HL-60 (cell line): ENCODE data around the gene HECA.

Experiments used
- DNase-seq, 2 experiments: peaks; one replicate each; pipeline ENCODE4 v3.0.0-alpha.2; 2010 to 2020; ENCODE audit warnings: low read depth in 1 of 2, low spot score in 1 of 2
- H3K27ac ChIP-seq: fragments of 250-450 bp; sonication (Bioruptor Pico); replicated peaks from 2 replicates; pipeline ENCODE4 v1.5.1; 2020; ENCODE audit warnings: mild to moderate bottlenecking, moderate library complexity
- H3K27me3 ChIP-seq: fragments of 250-450 bp; sonication (Bioruptor Pico); 2 replicates; pipeline ENCODE4 v1.5.1; 2021; ENCODE audit warnings: mild to moderate bottlenecking, moderate library complexity; ENCODE audit not compliant: insufficient read depth, poor library complexity, severe bottlenecking
- H3K4me3 ChIP-seq: replicated peaks from 2 replicates; pipeline ENCODE4 v1.5.1; 2011; ENCODE audit warnings: mild to moderate bottlenecking, control low read depth, low read length; ENCODE audit not compliant: insufficient read depth
- GABPA ChIP-seq: IDR thresholded peaks from 2 replicates; pipeline ENCODE4 v1.6.1; 2012; ENCODE audit warnings: low read depth
- POLR2AphosphoS5 ChIP-seq: IDR thresholded peaks from 2 replicates; pipeline ENCODE4 v1.6.1; 2012; ENCODE audit warnings: low read depth
- SPI1 ChIP-seq: IDR thresholded peaks from 2 replicates; pipeline ENCODE4 v1.6.1; 2012; ENCODE audit warnings: low read depth, mild to moderate bottlenecking, borderline replicate concordance
- TF ChIP-seq, protein P1 (sequence below): IDR thresholded peaks from 2 replicates; pipeline ENCODE4 v1.6.1; 2012; ENCODE audit warnings: low read depth; ENCODE audit not compliant: insufficient replicate concordance
- TF ChIP-seq, protein P2 (sequence below): IDR thresholded peaks from one replicate; pipeline ENCODE4 v1.5.1; 2011; ENCODE audit warnings: low read length, control low read depth, inconsistent platforms; ENCODE audit not compliant: insufficient read depth

HECA gene

DNA sequence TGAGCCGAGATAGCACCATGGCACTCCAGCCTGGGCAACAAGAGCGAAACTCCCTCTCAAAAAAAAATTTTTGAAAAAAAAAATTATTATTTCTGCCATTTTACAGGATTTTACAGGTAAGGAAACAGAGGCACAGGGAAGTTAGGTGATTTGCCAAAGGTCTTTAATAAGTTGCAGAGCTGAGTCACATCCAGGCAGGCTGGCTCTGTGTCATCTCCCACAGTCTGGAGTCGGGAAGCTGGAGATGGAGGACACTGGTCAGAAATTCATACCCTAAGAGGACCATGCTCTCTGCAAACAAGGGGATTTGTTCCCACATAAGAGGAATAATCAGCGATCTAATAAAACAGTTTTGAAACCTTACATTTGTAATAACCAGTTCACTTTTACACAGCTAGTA, 24.1 kb downstream of the HECA start:
- no peak overlapping the region for H3K4me3 ChIP-seq
- H3K27ac ChIP-seq: no peak overlapping the region
- TF ChIP-seq, protein P1, sequence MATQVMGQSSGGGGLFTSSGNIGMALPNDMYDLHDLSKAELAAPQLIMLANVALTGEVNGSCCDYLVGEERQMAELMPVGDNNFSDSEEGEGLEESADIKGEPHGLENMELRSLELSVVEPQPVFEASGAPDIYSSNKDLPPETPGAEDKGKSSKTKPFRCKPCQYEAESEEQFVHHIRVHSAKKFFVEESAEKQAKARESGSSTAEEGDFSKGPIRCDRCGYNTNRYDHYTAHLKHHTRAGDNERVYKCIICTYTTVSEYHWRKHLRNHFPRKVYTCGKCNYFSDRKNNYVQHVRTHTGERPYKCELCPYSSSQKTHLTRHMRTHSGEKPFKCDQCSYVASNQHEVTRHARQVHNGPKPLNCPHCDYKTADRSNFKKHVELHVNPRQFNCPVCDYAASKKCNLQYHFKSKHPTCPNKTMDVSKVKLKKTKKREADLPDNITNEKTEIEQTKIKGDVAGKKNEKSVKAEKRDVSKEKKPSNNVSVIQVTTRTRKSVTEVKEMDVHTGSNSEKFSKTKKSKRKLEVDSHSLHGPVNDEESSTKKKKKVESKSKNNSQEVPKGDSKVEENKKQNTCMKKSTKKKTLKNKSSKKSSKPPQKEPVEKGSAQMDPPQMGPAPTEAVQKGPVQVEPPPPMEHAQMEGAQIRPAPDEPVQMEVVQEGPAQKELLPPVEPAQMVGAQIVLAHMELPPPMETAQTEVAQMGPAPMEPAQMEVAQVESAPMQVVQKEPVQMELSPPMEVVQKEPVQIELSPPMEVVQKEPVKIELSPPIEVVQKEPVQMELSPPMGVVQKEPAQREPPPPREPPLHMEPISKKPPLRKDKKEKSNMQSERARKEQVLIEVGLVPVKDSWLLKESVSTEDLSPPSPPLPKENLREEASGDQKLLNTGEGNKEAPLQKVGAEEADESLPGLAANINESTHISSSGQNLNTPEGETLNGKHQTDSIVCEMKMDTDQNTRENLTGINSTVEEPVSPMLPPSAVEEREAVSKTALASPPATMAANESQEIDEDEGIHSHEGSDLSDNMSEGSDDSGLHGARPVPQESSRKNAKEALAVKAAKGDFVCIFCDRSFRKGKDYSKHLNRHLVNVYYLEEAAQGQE: no peak
- TF ChIP-seq GABPA (no peak), POLR2AphosphoS5 (no peak), SPI1 (no peak)
- TF ChIP-seq, protein P2, sequence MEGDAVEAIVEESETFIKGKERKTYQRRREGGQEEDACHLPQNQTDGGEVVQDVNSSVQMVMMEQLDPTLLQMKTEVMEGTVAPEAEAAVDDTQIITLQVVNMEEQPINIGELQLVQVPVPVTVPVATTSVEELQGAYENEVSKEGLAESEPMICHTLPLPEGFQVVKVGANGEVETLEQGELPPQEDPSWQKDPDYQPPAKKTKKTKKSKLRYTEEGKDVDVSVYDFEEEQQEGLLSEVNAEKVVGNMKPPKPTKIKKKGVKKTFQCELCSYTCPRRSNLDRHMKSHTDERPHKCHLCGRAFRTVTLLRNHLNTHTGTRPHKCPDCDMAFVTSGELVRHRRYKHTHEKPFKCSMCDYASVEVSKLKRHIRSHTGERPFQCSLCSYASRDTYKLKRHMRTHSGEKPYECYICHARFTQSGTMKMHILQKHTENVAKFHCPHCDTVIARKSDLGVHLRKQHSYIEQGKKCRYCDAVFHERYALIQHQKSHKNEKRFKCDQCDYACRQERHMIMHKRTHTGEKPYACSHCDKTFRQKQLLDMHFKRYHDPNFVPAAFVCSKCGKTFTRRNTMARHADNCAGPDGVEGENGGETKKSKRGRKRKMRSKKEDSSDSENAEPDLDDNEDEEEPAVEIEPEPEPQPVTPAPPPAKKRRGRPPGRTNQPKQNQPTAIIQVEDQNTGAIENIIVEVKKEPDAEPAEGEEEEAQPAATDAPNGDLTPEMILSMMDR: no peak
- no peak for DNase-seq
- H3K27me3 ChIP-seq: no peaks in the 10 kb centered on the region

DNA sequence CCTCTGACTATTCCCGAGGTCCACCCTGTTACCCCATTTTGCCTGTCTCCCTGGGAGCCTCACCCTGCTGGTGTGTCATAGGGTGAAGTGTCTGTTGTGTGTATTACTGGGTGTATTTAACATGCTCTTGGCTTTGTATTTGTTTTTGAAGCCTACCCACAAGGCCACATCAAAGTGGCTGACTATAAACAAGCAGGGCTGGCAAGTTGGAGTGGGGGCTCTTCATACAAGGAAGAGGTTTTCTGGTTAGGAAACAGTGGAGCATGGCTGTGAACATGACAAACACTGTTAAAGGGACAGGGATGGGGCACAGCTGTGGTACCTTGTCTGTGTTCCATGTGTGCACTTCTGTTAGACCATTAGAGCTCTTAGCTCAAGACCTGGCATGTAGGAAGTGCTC, 26.3 kb downstream of the HECA start:
- Histone ChIP-seq H3K27me3 (no peaks in the 10 kb centered on the region), H3K27ac (no peak overlapping the region), H3K4me3 (no peak overlapping the region)
- DNase-seq: no peak
- no peak for TF ChIP-seq POLR2AphosphoS5
- TF ChIP-seq, protein P2: no peak
- TF ChIP-seq, protein P1: no peak
- TF ChIP-seq SPI1: no peak
- TF ChIP-seq GABPA: no peak

DNA sequence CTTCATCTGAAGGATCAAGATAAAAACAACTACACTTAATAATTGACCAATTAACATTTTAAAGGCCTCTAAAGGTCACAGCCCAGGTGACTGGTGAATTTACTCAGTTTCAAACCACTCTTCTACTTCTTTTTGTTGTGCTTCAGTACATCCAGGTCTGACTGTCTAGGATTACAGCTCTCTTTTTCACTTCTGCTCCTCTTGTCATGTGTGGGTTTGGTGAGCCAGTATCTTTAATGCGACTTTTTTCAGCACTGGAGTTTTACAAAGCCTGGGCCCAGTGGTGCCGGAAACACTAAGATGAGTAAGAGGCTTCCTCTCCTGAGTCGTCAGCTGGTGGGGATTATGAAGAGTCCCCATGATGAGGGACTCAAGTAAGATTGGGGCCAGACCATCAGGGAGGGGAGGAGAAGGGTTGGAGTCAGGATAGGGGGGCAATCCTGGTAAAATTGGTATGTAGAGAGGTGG, 27.0 kb downstream of the HECA start:
- TF ChIP-seq, protein P2: no peak
- TF ChIP-seq GABPA: no peak
- TF ChIP-seq POLR2AphosphoS5: no peak
- TF ChIP-seq, protein P1: no peak
- TF ChIP-seq SPI1: no peak

More for the DNA sequence above, 27.0 kb downstream of the HECA start:
- Histone ChIP-seq H3K4me3 (no peak overlapping the region), H3K27ac (no peak overlapping the region), H3K27me3 (no peaks in the 10 kb centered on the region)
- DNase-seq: no peak
